GM20431 (cell line): ENCODE results near the gene ANO4.
"Not testable (repeated sequence)": the region's sequence is repeated elsewhere in the genome, so short reads cannot be mapped to it uniquely, and the experiment has no call there.

Experiments used
- in situ Hi-C: fragments of 300-500 bp; cut with MseI, MboI; formaldehyde crosslinking; loops from one replicate; pipeline ENCODE4 v1.15.0; 2020; ENCODE audit warnings: low sequenced_read_pairs; ENCODE audit not compliant: unreplicated experiment

Gene ANO4

DNA sequence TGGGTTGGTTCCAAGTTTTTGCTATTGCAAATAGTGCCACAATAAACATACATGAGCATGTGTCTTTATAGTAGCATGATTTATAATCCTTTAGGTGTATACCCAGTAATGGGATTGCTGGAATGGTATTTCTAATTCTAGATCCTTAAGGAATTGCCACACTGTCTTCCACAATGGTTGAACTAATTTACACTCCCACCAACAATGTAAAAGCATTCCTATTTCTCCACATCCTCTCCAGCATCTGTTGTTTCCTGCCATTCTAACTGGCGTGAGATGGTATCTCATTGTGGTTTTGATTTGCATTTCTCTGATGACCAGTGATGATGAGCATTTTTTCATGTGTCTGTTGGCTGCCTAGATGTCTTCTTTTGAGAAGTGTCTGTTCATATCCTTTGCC, 139.0 kb downstream of the ANO4 start:
- in situ Hi-C loops: not testable (repeated sequence)

DNA sequence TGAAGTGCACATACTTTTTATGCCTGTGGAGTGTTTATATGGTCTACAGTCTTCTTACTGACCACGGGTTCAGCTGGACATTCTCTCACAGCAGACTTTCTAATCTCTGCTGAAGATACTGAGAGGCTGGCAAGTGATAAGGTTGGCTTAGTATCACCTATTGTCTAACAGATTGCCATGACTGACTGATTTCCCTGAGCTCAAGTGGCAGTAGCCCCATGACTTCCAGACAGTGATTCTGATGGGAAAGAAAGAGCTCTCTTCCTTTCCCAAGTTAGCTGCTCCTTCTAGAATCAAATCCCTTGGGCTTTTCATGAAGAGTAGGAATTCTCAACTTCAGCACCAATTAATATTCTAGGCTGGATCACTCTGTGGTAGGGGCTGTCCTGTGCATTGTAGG, 141.4 kb downstream of the ANO4 start:
- in situ Hi-C loops: no loop called here

DNA sequence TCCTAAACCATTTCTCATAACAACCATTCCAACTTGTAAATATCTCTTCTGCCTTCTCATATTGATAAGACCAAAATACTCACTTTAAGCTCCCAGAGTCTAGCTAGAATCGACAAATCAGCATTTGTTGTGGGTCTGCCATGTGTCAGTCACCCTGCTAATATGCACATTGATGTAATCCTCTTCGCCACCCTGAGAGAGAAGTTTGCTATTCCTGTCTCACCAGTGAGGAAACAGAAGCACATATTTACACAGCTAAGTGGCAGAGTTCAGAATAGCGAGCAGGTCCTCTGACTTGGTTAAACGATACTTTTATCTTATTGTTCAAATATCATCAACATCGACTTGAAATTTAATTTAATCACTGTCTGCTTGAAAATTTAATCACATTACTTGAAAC, 142.1 kb downstream of the ANO4 start:
- in situ Hi-C loops: no loop called here

DNA sequence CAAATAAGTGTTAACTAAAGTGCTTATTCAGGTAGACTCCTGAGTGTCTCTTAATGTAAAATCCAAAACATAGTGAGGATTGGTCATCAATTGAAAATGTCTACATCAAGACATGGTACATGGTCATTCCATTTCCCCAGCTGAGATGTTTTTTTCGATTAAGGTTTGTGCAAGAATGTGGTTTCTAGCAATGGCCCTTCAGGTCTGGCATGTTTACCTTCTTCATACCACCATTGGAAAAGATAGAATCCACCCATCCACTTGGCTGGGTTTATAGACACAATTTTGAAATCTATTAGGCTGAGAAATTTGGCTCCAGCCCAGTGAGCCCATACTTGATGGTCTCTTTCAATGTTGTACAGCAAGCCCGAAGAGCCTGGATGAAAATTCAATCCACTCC, 145.9 kb downstream of the ANO4 start:
- in situ Hi-C loops: no loop called here

DNA sequence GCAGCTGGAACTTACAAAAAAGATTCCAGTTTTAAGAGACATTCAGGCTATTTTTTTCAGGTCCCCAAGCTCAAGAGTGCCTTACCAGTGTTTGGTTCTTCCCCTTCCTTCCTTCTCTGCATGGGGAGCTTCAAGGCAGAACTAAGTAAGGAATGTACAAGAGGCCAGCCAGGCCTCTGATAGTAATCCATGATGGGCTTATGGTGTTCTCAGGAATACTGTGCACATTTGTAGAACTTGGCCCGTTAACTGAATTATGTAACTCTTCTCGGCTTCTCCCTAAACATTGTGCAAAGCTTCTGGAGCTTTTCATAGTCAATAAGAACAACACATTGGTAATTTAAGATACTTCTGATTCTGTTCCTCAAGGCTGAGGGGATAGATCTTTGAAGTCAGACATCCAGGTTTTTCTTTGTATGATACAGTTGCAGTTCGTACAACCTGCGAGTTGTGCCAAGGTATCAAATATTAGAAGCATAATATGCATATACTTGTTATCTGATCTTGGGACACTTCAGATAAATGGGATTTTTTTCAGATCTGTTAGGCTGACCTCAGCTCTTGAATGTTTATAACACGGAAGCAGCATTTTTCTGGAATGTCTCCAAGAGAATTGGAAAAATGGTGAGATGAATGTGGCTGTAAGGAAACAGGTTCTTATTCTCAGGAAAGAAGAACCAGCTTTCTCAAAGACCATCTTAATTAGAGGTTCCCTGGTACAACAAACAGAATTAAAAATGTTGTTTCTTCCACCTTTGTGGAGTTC, 148.6 kb downstream of the ANO4 start:
- in situ Hi-C loops: no loop called here

DNA sequence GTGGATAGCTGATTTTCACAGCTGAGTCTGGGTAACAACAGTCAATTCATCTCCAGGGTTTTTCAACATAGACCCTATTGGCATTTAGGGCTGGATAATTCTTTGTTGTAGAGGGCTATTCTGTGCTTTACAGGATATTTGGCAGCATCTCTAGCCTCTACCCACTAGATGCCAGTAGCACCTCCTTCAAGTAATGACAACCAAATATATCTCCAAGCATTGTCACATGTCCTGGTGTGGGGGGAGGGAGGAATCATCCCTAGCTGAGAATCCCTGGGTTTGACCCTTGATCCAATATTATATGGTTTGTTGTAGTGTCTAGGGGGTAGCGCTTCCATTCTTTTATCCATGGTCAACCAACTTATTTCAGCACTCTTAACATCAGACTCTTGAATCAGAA, 157.2 kb downstream of the ANO4 start:
- in situ Hi-C loops: no loop called here

DNA sequence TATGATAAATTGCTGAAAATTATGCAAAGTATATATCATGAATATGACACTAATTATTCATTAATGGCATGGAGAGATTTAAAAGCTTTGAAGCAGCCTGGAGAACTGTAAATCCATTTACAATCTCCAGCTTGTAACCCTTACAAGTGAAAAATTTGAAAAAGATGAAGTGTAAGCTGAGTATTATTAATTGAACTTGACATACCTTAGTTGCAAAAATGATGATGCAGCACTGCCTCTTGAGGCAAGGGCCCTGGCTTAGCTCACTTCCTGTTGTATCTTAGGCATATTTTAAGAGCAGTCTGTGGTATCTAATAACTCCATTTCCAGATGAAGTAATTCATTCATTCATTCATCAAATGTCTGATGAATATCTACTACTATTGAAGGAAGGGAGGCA, 158.6 kb downstream of the ANO4 start:
- in situ Hi-C loops: no loop called here

DNA sequence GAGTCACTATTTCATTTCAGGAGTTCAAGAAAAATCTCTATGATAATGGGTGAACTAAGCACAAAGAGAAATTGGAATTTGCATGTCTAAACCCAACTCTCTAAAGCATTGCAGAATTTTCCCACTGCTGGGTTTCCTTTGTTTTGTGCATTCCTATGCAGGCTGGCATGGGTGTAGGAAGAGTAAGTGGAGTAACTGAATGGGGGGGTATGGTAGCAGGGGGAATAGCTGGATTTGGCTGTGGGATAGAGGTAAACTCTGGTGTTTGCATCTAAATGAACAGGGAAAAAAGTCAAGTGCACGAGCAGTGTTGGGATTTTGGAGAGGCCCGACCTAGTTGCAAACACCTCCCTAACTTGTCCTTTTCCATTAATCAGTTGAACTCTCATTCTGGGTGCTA, 159.1 kb downstream of the ANO4 start:
- in situ Hi-C loops: no loop called here

DNA sequence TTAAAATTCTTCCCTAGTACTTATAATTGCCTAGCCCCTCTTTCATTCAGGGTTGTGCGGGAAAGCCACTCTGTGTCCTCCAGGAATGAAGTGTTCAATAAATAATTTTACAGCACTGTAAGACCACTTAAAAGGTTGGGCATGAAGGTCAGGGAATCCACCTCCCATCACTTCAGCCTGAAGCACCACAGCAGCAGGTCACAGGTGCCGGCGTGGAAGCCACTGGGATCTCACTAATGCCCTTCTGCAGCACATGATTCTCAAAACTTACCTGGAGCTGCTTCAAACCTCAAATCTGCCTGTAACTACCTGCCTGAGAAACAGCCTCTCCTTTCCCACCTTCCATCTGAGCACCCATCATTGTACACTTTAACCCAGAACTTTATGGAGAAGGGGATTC, 159.5 kb downstream of the ANO4 start:
- in situ Hi-C loops: no loop called here

DNA sequence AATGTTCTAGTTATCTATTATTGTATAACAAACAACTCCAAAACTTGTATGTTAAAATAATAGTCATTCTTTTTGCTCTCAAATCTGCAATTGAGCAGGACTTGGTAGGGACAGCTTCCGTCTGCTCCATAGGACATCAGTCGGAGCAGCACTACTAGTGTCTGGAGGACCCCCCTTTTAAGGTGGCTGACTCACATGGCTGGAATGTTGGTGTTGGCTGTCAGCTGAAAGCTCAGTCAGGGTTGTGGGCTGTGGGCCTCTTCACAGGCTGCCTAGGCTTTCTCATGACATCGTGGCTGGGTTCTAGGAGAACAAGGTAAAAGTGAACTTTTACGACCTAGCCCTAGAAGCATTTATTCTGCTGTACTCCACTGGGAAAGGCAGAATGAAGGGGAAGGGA, 160.6 kb downstream of the ANO4 start:
- in situ Hi-C loops: no loop called here

DNA sequence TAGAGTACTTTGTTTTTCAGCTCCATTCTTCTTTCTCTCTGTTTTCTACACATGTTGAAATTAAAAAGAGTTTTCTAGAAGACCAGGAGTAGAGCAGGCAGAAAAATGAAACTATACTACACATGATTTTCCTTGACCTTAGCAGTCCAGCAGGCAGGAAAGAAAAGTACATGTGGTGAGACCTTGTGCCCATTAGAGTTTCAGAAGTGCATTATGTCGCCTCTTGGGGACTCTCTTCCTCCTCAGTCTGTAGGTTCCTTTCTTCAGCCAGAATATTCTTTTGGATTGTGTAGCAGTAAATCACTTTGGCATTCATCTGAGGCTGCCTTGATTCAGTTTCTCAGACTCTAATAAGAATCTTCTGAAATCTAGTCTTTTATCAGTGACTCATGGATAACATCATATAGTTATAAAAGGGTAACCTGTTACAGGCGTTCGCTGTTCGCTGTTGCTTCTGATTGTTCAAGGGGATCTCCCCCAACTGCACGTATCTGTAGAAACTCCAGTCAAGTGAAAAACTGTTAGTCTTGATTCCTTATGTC, 161.8 kb downstream of the ANO4 start:
- in situ Hi-C loops: no loop called here

DNA sequence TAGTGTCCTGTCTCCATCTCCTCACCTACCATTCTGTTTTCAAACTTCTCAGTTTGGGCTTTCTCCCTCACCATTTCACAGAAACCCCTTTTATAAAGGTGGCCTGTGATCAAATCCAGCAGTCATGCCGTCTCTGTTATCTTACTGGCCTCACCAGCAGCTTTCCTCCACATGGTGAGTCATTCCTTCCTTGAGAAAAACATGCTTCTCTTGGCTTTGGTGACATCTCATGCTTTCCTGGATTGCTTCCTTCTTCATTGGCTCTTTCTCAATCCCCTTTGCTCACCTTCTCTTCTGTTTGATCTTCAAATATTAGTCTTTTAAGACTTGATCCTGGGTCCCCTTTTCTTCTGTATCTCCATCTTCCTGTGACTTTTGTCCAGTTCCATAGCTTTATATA, 164.9 kb downstream of the ANO4 start:
- in situ Hi-C loops: no loop called here

DNA sequence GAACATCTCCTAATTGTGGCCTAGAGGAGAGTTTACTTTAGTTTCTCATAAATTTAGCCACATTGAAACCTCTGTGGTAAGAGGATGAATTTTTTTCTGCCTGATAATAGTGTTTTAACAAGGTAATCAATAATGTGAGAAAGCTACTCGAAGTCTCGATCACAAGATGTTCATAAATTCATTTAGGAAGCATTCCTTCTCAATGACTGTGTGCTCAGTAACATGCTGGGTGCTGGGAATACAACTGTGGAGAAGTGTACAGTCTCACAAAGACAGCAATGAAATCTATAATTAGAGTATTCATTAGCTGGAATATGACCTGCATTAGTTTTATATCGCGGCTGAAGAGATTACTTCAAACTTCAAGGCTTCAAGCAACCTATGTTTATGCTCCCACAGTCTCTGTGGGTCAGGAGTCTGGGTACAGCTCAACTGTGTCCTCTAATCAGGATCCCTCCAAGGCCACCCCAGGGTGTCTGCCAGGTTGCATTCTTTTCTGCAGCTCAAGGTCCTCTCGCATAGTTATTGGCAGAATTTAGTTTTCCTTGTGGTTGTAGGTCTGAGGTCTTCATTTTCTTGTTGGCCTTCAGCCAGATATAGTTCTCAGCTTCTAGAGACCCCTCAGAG, 167.6 kb downstream of the ANO4 start:
- in situ Hi-C loops: no loop called here

DNA sequence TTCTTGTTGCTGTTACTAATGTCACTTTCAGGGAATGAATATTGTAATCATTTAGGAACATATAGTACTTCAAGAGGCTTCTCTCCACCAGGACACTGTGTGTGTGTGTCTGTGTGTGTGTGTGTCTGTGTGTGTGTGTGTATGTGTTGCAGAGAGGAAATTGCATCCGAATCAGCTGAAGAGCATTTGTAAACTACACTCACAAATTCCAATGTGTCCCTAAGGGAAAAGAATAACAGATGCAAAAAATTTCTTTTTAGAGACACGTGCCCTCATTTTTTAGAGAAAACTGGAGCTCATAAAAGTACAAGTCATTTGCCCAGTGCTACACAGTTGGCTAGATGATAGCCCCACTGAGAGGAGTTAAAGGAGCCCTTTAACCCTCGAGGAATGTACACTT, 168.8 kb downstream of the ANO4 start:
- in situ Hi-C loops: no loop called here

DNA sequence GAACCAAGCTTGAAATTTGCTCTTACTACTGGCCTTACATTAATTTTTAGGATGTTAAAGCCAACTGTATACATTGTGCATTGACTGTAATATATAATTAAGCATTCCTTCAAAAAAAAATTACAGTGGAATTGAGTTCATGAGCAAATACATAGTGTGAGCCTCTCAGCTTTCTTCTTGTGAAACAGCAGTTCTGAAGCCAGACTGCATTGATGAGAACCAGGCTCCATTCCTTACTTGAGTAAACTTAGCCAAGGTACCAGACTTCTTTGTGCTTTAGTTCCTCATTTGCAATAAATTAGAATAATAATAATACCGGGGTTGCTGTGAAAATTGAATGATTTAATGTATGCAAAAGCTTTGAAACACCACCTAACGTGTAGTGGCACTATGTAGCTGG, 169.5 kb downstream of the ANO4 start:
- in situ Hi-C loops: no loop called here

DNA sequence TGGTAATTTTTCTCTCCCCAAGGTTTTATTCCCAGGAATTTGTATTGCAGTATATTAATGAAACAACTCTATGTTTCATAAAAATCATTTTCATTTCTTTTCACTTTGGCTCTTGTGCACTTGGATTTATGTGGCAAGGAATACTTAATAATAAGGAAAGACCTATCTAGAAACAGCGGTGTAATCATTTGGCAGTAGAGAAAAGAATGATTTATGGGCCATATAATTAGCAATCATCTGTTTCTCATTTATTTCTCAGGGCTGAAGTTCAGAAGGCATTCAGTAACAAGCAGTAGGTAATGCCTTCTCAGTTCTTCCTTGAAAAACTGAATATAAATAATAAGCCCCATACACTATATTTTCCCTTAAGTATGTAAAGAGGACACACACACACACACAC, 172.6 kb downstream of the ANO4 start:
- in situ Hi-C loops: no loop called here

DNA sequence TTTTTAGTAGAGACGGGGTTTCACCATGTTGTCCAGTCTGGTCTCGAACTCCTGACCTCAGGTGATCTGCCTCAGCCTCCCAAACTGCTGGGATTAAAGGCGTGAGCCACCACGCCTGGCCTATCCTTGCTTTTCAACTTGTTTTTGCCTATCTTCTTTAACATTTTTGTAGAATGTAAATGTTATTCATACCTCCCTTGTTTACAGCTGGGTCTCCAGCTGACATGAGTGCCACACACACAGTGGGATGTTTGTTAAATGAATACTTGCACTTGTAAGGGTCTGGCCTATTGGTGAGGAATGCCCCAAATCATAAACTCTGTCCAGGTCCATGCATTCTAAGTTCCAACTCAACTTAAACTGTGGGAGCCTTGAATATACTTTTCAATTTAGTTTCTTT, 176.3 kb downstream of the ANO4 start:
- in situ Hi-C loops: no loop called here

DNA sequence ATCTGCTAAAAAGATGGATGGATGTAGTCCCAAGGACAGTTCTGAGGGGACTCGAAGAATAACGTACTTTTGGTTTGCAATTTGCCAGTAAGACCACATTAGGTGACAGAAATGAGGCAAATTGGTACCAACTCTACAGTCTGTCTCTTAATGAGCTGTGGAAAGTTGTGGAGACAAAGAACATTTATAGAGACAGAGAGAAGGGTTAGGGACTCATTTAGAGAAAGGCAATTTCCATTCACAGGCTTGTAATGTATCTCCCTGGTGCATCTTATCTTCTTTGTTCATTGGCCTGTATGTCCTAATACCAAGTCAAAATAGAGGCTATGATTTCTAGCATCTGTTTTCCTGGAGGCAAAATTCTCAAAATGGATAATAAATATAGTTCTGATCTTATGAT, 177.5 kb downstream of the ANO4 start:
- in situ Hi-C loops: no loop called here

DNA sequence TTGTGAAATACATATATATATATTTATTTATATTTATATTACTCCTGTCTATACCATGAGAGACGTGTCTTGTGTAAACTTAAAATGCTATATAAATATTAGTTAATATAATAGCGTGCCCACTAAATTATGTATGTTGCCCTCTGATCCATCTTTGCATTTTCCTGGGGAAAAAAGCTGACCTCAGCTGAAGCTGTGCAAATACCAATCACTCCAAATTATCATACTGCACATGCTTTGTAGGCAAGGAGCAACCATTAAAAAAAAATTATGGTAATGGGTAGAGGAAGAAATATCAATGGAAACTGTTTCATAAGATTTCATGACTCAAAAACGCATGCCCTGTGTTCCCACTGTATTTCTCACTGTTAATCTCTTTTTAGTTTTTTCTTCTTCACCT, 179.8 kb downstream of the ANO4 start:
- in situ Hi-C loops: no loop called here

DNA sequence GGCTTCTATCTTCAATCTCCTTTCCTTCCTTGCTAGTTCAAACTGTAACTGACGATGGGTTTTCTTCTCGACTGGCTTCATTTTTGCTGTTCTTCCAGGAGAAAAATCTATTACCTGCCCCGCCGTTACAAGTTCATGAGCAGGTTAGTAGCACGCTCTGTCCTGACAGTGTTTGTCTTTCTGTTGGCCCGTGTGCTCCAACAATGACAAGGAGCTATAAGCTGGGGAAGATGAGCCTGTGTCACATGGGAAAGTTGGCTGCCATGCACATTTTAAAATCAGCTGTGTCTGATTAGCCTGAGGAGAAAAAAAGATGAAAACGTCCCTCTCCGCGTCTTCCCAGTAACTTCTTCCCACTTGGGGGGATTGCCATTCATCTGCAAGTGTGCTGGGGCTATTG, 180.2 kb downstream of the ANO4 start:
- in situ Hi-C loops: no loop called here

DNA sequence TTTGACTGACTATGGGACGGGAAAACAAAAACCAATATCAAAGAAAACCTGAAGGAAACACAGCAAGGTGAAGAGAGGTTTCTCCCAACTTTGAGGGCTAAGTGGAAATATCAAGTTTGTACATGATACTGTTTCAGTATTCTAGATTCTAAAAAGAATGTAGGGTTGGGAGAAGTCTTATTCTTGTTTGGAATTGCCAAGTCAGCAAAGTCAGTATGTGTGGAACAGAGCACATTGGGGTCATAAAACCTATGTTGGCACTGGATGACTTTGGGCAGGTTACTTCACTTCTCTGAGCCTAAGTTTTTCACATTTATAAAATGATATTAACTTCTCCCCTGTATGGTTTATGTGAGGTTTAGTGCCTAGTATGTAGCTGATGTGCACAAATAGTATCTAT, 182.2 kb downstream of the ANO4 start:
- in situ Hi-C loops: no loop called here

DNA sequence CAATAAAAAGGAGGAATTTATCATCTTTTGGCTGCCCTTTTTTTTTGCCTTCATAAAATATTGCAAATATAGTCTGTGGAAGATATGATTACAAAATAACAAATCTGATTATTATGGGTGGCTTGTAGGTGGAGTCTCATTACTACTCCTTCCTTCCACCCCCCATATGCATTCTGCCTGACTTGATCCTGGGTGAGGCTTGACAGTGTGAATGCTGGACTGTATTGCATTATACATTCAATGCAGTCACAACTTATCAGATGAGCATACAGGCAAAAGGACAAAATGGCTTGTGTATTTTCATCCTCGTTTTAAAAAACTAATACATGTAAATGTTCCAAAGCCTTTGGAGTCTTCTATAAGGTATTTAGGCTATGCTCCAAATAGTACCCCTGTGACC, 186.3 kb downstream of the ANO4 start:
- in situ Hi-C loops: no loop called here
